Vagina (tissue), 2 donors: ENCODE data around the gene MTCH1.
"Not testable (repeated sequence)": the region's sequence is repeated elsewhere in the genome, so short reads cannot be mapped to it uniquely, and the experiment has no call there.

Source experiments
- POLR2A ChIP-seq, 2 donors: fragments of 450-650 bp; IDR thresholded peaks; one replicate each; pipeline ENCODE4 v1.6.1; 2017; ENCODE audit warnings: antibody characterized with exemption in 2 of 2, mild to moderate bottlenecking in 2 of 2, moderate library complexity in 2 of 2
- POLR2AphosphoS5 ChIP-seq, 2 donors: sonication (generic); formaldehyde crosslinking; IDR thresholded peaks; one replicate each; pipeline ENCODE4 v1.9.0; 2017; ENCODE audit warnings: antibody characterized with exemption in 2 of 2, mild to moderate bottlenecking in 2 of 2, low read depth in 1 of 2; ENCODE audit not compliant: insufficient read depth in 1 of 2
- TF ChIP-seq, protein P1 (sequence below), 3 experiments: fragments of 450-650 bp in 2 of 3; fragments of 200-600 bp in 1 of 3; sonication (generic) in 1 of 3; IDR thresholded peaks; one replicate each; pipeline ENCODE4 v1.5.1; 2017 to 2019; ENCODE audit warnings: antibody characterized with exemption in 3 of 3, mild to moderate bottlenecking in 2 of 3, moderate library complexity in 2 of 3

DNA sequence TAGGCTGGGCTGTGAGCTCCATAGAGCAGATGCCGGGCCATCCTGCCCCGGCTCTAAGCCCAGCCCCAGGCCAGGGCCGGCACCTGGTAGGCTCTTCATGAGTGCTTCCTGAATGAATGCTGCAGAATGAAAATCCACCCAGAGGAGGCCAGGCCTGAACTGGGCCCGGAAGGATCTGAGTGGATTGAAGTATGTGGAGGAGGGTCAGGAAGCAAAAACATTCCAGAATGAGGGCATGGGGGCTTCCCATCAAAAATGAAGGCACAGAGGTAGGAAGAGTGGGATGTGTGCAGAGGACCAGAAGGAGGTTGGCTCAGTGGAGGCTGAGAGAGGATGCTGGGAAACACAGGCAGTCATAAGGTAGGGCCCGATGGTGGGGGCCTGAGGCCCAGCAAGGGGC lies 47.0 kb downstream of the MTCH1 start:
- TF ChIP-seq, protein P1, sequence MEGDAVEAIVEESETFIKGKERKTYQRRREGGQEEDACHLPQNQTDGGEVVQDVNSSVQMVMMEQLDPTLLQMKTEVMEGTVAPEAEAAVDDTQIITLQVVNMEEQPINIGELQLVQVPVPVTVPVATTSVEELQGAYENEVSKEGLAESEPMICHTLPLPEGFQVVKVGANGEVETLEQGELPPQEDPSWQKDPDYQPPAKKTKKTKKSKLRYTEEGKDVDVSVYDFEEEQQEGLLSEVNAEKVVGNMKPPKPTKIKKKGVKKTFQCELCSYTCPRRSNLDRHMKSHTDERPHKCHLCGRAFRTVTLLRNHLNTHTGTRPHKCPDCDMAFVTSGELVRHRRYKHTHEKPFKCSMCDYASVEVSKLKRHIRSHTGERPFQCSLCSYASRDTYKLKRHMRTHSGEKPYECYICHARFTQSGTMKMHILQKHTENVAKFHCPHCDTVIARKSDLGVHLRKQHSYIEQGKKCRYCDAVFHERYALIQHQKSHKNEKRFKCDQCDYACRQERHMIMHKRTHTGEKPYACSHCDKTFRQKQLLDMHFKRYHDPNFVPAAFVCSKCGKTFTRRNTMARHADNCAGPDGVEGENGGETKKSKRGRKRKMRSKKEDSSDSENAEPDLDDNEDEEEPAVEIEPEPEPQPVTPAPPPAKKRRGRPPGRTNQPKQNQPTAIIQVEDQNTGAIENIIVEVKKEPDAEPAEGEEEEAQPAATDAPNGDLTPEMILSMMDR (IDR thresholded peaks at IDR 0.05) = not testable (repeated sequence)
- TF ChIP-seq POLR2A (IDR thresholded peaks at IDR 0.05); POLR2AphosphoS5 (IDR thresholded peaks at IDR 0.05; ENCODE audit: insufficient read depth in 1 of 2, low read depth in 1 of 2): not testable (repeated sequence)
